Measurements from ENCODE around the gene DOCK2.

The DOCK2 gene

DNA sequence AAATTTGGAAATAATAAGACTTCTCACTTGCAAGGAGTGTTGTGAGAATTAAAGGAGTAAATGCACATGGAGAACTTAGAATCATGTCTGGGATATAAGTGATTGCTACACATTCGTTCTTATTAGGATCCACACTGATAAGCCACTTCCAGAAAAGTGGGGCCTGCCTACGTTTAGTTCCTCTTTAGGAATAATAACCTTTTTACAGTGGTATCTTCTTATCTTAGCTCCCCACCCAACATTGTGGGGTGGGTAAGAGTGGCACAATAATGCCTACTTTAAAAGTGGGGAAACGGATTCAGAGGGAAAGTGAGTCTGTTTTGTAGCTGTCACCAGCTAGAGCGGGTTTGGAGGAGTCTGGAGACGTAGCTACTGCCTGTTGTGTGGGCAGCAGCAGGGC lies 16.0 kb downstream of the DOCK2 start:
- H3K27ac ChIP-seq (ENCODE audit: low read depth, low read length), result no peak overlapping the region
- H3K79me2 ChIP-seq (ENCODE audit: control insufficient read depth, low read length), result peaks cover 97% of the 10 kb centered on the region
- TF ChIP-seq, protein P1, sequence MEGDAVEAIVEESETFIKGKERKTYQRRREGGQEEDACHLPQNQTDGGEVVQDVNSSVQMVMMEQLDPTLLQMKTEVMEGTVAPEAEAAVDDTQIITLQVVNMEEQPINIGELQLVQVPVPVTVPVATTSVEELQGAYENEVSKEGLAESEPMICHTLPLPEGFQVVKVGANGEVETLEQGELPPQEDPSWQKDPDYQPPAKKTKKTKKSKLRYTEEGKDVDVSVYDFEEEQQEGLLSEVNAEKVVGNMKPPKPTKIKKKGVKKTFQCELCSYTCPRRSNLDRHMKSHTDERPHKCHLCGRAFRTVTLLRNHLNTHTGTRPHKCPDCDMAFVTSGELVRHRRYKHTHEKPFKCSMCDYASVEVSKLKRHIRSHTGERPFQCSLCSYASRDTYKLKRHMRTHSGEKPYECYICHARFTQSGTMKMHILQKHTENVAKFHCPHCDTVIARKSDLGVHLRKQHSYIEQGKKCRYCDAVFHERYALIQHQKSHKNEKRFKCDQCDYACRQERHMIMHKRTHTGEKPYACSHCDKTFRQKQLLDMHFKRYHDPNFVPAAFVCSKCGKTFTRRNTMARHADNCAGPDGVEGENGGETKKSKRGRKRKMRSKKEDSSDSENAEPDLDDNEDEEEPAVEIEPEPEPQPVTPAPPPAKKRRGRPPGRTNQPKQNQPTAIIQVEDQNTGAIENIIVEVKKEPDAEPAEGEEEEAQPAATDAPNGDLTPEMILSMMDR (IDR thresholded peaks at IDR 0.05; ENCODE audit: low read depth, low read length, poor library complexity, severe bottlenecking), result no peak
- TF ChIP-seq EZH2phosphoT487 (IDR thresholded peaks at IDR 0.05; ENCODE audit: borderline replicate concordance, low read length), result no peak
- no peak overlapping the region for H3K4me3 ChIP-seq (ENCODE audit: low read length)
- peaks cover 25% of the 10 kb centered on the region; the same call in 1 of the 2 replicates for H4K20me1 ChIP-seq (ENCODE audit: control insufficient read depth, insufficient read depth, low read depth, low read length)
- no peaks in the 10 kb centered on the region for H3K9me2 ChIP-seq (replicated peaks; ENCODE audit: control insufficient read depth, low read length)
- no peak overlapping the region for H3K4me2 ChIP-seq (ENCODE audit: low read length)
- peaks cover 35% of the 10 kb centered on the region for H3K4me1 ChIP-seq (ENCODE audit: control insufficient read depth, low read length)
- peaks cover 92% of the 10 kb centered on the region for H3K36me3 ChIP-seq (ENCODE audit: control insufficient read depth, low read length)
- H3K9me3 ChIP-seq (ENCODE audit: control insufficient read depth, insufficient read depth, low read length), result no peaks in the 10 kb centered on the region
- no peaks in the 10 kb centered on the region for H3F3A ChIP-seq (ENCODE audit: control insufficient read depth, insufficient read depth)
- H3K27me3 ChIP-seq (ENCODE audit: control insufficient read depth, low read length), result no peaks in the 10 kb centered on the region

DNA sequence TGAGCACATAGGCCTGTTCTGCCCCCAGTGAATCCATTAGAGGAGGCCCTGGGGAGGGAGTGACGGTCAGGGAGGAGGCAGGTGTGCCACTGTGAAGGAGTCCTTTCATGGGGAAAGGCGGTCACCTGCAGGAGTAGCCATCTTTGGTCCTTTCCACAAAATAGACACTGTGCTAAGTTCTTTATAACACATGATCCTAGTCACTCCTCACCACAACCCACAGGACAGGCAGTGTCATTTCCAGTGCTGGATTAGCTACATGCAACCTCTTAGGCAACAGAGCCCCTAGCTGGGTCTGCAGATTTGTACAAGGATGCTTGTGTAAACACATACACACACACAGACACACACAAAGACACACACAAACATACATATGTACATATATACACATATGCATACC lies 18.3 kb downstream of the DOCK2 start:
- Histone ChIP-seq H3K36me3 (ENCODE audit: control insufficient read depth, low read length) (peaks cover 86% of the 10 kb centered on the region), H3K27ac (ENCODE audit: low read depth, low read length) (no peak overlapping the region), H3K9me2 (replicated peaks; ENCODE audit: control insufficient read depth, low read length) (no peaks in the 10 kb centered on the region), H3K4me3 (ENCODE audit: low read length) (no peak overlapping the region), H3F3A (ENCODE audit: control insufficient read depth, insufficient read depth) (no peaks in the 10 kb centered on the region), H3K79me2 (ENCODE audit: control insufficient read depth, low read length) (peaks cover 89% of the 10 kb centered on the region), H3K9me3 (ENCODE audit: control insufficient read depth, insufficient read depth, low read length) (no peaks in the 10 kb centered on the region), H3K4me1 (ENCODE audit: control insufficient read depth, low read length) (peaks cover 12% of the 10 kb centered on the region), H4K20me1 (ENCODE audit: control insufficient read depth, insufficient read depth, low read depth, low read length) (peaks cover 12% of the 10 kb centered on the region; the same call in 1 of the 2 replicates), H3K4me2 (ENCODE audit: low read length) (no peak overlapping the region), H3K27me3 (ENCODE audit: control insufficient read depth, low read length) (no peaks in the 10 kb centered on the region)
- TF ChIP-seq EZH2phosphoT487 (IDR thresholded peaks at IDR 0.05; ENCODE audit: borderline replicate concordance, low read length), result no peak
- TF ChIP-seq, protein P1 (IDR thresholded peaks at IDR 0.05; ENCODE audit: low read depth, low read length, poor library complexity, severe bottlenecking), result no peak

DNA sequence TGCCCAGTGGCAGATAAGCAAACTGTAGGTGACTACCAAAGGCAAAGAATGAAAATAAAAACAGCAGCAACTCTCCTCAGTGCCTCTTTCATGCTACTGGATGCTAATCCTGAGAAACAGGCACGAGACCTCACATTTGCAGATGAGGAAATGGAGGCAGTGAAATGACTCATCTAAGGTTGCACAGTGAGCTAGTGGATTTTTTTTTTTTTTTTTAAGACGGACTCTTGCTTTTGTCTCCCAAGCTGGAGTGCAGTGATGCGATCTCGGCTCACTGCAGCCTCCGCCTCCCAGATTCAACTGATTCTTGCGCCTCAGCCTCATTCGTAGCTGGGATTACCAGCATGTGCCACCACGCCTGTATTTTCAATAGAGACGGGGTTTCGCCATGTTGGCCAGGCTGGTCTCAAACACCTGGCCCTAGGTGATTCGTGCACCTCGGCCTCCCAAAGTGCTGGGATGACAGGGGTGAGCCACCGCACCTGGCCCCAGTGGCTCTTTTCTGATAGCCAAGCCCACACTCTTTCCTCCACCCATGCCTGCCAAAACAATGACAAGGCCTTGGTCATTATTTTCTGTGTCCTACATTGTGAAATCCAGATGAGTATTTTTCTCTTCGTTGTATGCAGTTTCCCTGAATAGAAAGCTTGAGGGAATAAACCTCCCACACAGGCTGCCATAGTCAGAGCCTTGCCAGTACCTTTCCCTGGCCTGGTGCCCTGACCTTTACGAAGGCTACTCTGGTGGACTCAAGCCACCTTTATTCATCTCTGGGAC lies 19.2 kb downstream of the DOCK2 start:
- Histone ChIP-seq H3K27me3 (ENCODE audit: control insufficient read depth, low read length) (no peaks in the 10 kb centered on the region), H3K79me2 (ENCODE audit: control insufficient read depth, low read length) (peaks cover 89% of the 10 kb centered on the region), H3K4me3 (ENCODE audit: low read length) (no peak overlapping the region), H4K20me1 (ENCODE audit: control insufficient read depth, insufficient read depth, low read depth, low read length) (peaks cover 11% of the 10 kb centered on the region; the same call in 1 of the 2 replicates), H3K4me2 (ENCODE audit: low read length) (no peak overlapping the region), H3K36me3 (ENCODE audit: control insufficient read depth, low read length) (peaks cover 86% of the 10 kb centered on the region), H3K27ac (ENCODE audit: low read depth, low read length) (no peak overlapping the region), H3K4me1 (ENCODE audit: control insufficient read depth, low read length) (peaks cover 2% of the 10 kb centered on the region), H3K9me3 (ENCODE audit: control insufficient read depth, insufficient read depth, low read length) (no peaks in the 10 kb centered on the region), H3F3A (ENCODE audit: control insufficient read depth, insufficient read depth) (no peaks in the 10 kb centered on the region), H3K9me2 (replicated peaks; ENCODE audit: control insufficient read depth, low read length) (no peaks in the 10 kb centered on the region)
- TF ChIP-seq, protein P1 (IDR thresholded peaks at IDR 0.05; ENCODE audit: low read depth, low read length, poor library complexity, severe bottlenecking), result no peak
- no peak for TF ChIP-seq EZH2phosphoT487 (IDR thresholded peaks at IDR 0.05; ENCODE audit: borderline replicate concordance, low read length)

Data from DOHH2 (cell line).